HEK293 (cell line): ENCODE results near the gene BCL2L1.

Experiments used
- CTCF ChIA-PET: fragments of 350-600 bp; formaldehyde crosslinking; extraction: SDS; loops from one replicate; lab custom pipeline; 2021; ENCODE audit warnings: antibody characterized with exemption; lab: Yijun Ruan, JAX
- POLR2A ChIA-PET: fragments of 300-600 bp; formaldehyde crosslinking; extraction: SDS; loops from one replicate; lab custom pipeline; 2020; ENCODE audit warnings: antibody characterized with exemption, inconsistent platforms; lab: Yijun Ruan, JAX
- H3K27ac ChIP-seq: fragments of 200-500 bp; sonication (Bioruptor generic); 2 replicates; pipeline ENCODE4 v1.5.1; 2014; ENCODE audit warnings: low read depth, low read length, control low read depth, inconsistent platforms; ENCODE audit errors: extremely low read depth
- H3K36me3 ChIP-seq, 2 experiments: fragments of 200-500 bp in 1 of 2; sonication (Bioruptor generic) in 1 of 2; 1 replicate in 1 of 2; 2 replicates in 1 of 2; pipeline ENCODE4 v1.5.1; 2014 to 2017; ENCODE audit warnings: inconsistent platforms in 2 of 2, low read length in 2 of 2; ENCODE audit not compliant: control insufficient read depth in 2 of 2, insufficient read depth in 1 of 2
- H3K4me1 ChIP-seq: fragments of 200-500 bp; sonication (Bioruptor generic); 2 replicates; pipeline ENCODE4 v1.5.1; 2014; ENCODE audit warnings: mild to moderate bottlenecking, low read length, inconsistent platforms; ENCODE audit not compliant: control insufficient read depth, insufficient read depth
- H3K4me3 ChIP-seq: 2 replicates; pipeline ENCODE4 v1.5.1; 2011; ENCODE audit warnings: low read depth, mild to moderate bottlenecking, control low read depth, low read length, moderate library complexity
- H3K9me3 ChIP-seq: fragments of 200-500 bp; sonication (Bioruptor generic); 2 replicates; pipeline ENCODE4 v1.5.1; 2014; ENCODE audit warnings: low read depth, low read length, inconsistent platforms; ENCODE audit not compliant: control insufficient read depth, insufficient read depth
- BCL11A ChIP-seq: fragments of 450-650 bp; formaldehyde crosslinking; IDR thresholded peaks from 2 replicates; pipeline ENCODE4 v1.5.1; 2016; ENCODE audit warnings: low read depth, missing biosample characterization, missing genetic modification characterization
- BCL11B ChIP-seq: fragments of 450-650 bp; formaldehyde crosslinking; IDR thresholded peaks from 2 replicates; pipeline ENCODE4 v1.5.1; 2016; ENCODE audit warnings: low read depth, missing biosample characterization, missing genetic modification characterization
- INSM2 ChIP-seq: fragments of 450-650 bp; formaldehyde crosslinking; IDR thresholded peaks from 2 replicates; pipeline ENCODE4 v1.5.1; 2016; ENCODE audit warnings: missing biosample characterization, missing genetic modification characterization
- PBX3 ChIP-seq: sonication (generic); formaldehyde crosslinking; IDR thresholded peaks from 2 replicates; pipeline ENCODE4 v1.8.1; 2022; ENCODE audit warnings: mild to moderate bottlenecking, moderate library complexity, missing genetic modification reagents
- TCF7L2 ChIP-seq: IDR thresholded peaks from 2 replicates; pipeline ENCODE4 v1.6.1; 2011; ENCODE audit warnings: low read depth, mild to moderate bottlenecking, inconsistent platforms, low read length, moderate library complexity, borderline replicate concordance
- ZBTB17 ChIP-seq: fragments of 450-650 bp; formaldehyde crosslinking; IDR thresholded peaks from 2 replicates; pipeline ENCODE4 v1.5.1; 2016; ENCODE audit warnings: missing biosample characterization, missing genetic modification characterization
- ZNF121 ChIP-seq: fragments of 450-650 bp; formaldehyde crosslinking; IDR thresholded peaks from 2 replicates; pipeline ENCODE4 v1.5.1; 2016; ENCODE audit warnings: missing biosample characterization, missing genetic modification characterization
- ZNF292 ChIP-seq: fragments of 450-650 bp; formaldehyde crosslinking; IDR thresholded peaks from 2 replicates; pipeline ENCODE4 v1.5.1; 2016; ENCODE audit warnings: low read depth, missing biosample characterization, missing genetic modification characterization, borderline replicate concordance
- ZNF302 ChIP-seq: fragments of 450-650 bp; formaldehyde crosslinking; IDR thresholded peaks from 2 replicates; pipeline ENCODE4 v1.5.1; 2016; ENCODE audit warnings: missing biosample characterization, missing genetic modification characterization, low read depth
- ZNF324 ChIP-seq: fragments of 450-650 bp; formaldehyde crosslinking; IDR thresholded peaks from 2 replicates; pipeline ENCODE4 v1.5.1; 2016; ENCODE audit warnings: missing biosample characterization, missing genetic modification characterization
- ZNF366 ChIP-seq: fragments of 450-650 bp; formaldehyde crosslinking; conservative IDR thresholded peaks from 2 replicates; pipeline ENCODE4 v1.5.1; 2016; ENCODE audit warnings: missing biosample characterization, missing genetic modification characterization
- ZNF391 ChIP-seq: fragments of 450-650 bp; formaldehyde crosslinking; IDR thresholded peaks from 2 replicates; pipeline ENCODE4 v1.5.1; 2016; ENCODE audit warnings: low read depth, missing biosample characterization, missing genetic modification characterization, borderline replicate concordance
- ZNF394 ChIP-seq: fragments of 450-650 bp; formaldehyde crosslinking; IDR thresholded peaks from 2 replicates; pipeline ENCODE4 v1.5.1; 2016; ENCODE audit warnings: missing biosample characterization, missing genetic modification characterization, mild to moderate bottlenecking, moderate library complexity, borderline replicate concordance
- ZNF501 ChIP-seq: fragments of 450-650 bp; formaldehyde crosslinking; IDR thresholded peaks from 2 replicates; pipeline ENCODE4 v1.5.1; 2016; ENCODE audit warnings: missing biosample characterization, missing genetic modification characterization
- ZNF544 ChIP-seq: fragments of 450-650 bp; formaldehyde crosslinking; IDR thresholded peaks from 2 replicates; pipeline ENCODE4 v1.5.0; 2017; ENCODE audit warnings: missing biosample characterization, missing genetic modification characterization
- ZNF654 ChIP-seq: fragments of 450-650 bp; formaldehyde crosslinking; IDR thresholded peaks from 2 replicates; pipeline ENCODE4 v1.5.1; 2016; ENCODE audit warnings: low read depth, missing biosample characterization, missing genetic modification characterization
- ZNF660 ChIP-seq: fragments of 450-650 bp; IDR thresholded peaks from 2 replicates; pipeline ENCODE4 v1.5.1; 2018; ENCODE audit warnings: missing biosample characterization, mild to moderate bottlenecking, missing genetic modification characterization
- ZNF843 ChIP-seq: fragments of 450-650 bp; formaldehyde crosslinking; IDR thresholded peaks from 2 replicates; pipeline ENCODE4 v1.5.1; 2016; ENCODE audit warnings: missing biosample characterization, missing genetic modification characterization
- ZSCAN23 ChIP-seq: fragments of 450-650 bp; formaldehyde crosslinking; IDR thresholded peaks from 2 replicates; pipeline ENCODE4 v1.5.1; 2016; ENCODE audit warnings: missing biosample characterization, missing genetic modification characterization
- TF ChIP-seq, protein P1 (sequence below): fragments of 450-650 bp; formaldehyde crosslinking; IDR thresholded peaks from 2 replicates; pipeline ENCODE4 v1.5.1; 2016; ENCODE audit warnings: missing biosample characterization, missing genetic modification characterization

The BCL2L1 gene

DNA sequence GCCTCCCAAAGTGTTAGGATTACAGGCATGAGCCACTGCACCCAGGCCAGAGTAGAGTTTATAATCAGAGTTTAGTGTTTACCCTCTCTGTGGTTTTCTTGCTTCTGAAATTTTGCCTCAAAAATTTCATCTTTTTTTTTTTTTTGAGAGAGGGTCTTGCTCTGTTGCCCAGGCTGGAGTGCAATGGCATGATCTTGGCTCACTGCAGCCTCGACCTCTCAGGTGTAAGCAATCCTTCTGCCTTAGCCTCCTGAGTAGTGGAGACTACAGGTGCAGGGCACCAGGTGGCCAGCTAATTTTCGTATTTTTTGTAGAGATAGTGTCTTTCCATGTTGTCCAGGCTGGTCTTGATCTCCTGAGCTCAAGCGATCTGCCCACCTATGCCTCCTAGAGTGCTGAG, 45.1 kb upstream of the BCL2L1 start:
- ChIA-PET CTCF (no interaction called here), POLR2A (no interaction called here)
- H3K36me3 ChIP-seq = peaks cover 63 to 85% of the 10 kb centered on the region in 2 experiments
- no peaks in the 10 kb centered on the region for H3K9me3 ChIP-seq
- H3K27ac ChIP-seq = no peak overlapping the region
- no peaks in the 10 kb centered on the region for H3K4me1 ChIP-seq
- H3K4me3 ChIP-seq = no peak overlapping the region
- TF ChIP-seq ZNF394 (no peak), PBX3 (no peak), ZNF391 (tag by site-specific recombination) (no peak), ZNF501 (tag by site-specific recombination) (no peak), TCF7L2 (no peak), ZNF324 (no peak), ZNF121 (peak; percentile 82), ZNF302 (tag by site-specific recombination) (no peak), ZNF843 (no peak)

DNA sequence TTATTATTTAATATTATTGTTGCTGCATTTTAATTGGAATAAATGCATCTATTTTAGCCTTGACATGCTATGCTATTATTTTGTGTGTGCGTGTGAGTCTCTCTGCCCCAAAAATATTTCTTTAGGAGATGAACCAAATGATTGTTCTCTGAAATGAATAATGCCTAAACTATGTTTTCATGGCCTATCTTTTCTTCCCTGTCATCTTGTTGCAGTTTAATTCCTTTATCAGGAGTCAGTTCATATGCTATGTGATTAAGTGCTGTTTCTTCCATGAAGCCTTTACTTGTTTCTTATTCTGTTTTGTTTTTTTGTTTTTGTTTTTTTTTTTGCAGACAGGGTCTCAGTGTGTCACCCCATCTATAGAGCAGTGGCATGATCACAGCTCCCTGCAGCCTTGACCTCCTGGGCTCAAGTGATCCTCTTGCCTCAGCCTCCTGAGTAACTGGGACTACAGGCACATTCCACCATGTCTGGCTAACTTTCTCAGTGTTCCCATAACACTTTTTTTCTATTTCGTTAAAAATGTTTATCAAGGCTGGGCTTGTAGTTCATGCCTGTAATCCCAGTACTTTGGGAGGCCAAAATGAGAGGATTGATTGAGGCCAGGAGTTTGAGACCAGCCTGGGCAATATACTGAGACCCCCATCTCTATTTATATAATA, 42.1 kb upstream of the BCL2L1 start:
- POLR2A ChIA-PET = no interaction called here
- no peak overlapping the region for H3K27ac ChIP-seq
- no peaks in the 10 kb centered on the region for H3K9me3 ChIP-seq
- H3K4me1 ChIP-seq = peaks cover 6% of the 10 kb centered on the region; the same call in 1 of the 2 replicates
- no peak overlapping the region for H3K4me3 ChIP-seq
- H3K36me3 ChIP-seq = peaks cover 65 to 75% of the 10 kb centered on the region in 2 experiments
- TF ChIP-seq ZSCAN23 (tag by site-specific recombination) (no peak), ZNF121 (no peak), BCL11B (tag by site-specific recombination) (no peak), ZNF292 (tag by site-specific recombination) (no peak), ZNF366 (tag by site-specific recombination) (no peak), BCL11A (tag by site-specific recombination) (no peak), ZBTB17 (tag by site-specific recombination) (no peak), ZNF660 (tag by site-specific recombination) (no peak), ZNF544 (tag by site-specific recombination) (no peak), INSM2 (tag by site-specific recombination) (no peak), ZNF654 (no peak)
- TF ChIP-seq, protein P1, sequence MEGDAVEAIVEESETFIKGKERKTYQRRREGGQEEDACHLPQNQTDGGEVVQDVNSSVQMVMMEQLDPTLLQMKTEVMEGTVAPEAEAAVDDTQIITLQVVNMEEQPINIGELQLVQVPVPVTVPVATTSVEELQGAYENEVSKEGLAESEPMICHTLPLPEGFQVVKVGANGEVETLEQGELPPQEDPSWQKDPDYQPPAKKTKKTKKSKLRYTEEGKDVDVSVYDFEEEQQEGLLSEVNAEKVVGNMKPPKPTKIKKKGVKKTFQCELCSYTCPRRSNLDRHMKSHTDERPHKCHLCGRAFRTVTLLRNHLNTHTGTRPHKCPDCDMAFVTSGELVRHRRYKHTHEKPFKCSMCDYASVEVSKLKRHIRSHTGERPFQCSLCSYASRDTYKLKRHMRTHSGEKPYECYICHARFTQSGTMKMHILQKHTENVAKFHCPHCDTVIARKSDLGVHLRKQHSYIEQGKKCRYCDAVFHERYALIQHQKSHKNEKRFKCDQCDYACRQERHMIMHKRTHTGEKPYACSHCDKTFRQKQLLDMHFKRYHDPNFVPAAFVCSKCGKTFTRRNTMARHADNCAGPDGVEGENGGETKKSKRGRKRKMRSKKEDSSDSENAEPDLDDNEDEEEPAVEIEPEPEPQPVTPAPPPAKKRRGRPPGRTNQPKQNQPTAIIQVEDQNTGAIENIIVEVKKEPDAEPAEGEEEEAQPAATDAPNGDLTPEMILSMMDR (tag by site-specific recombination) = no peak
- CTCF ChIA-PET = no interaction called here
